ENCODE data around the gene DCAF8L2. TPM values are rescaled to one million over a fixed set of nuclear protein-coding genes. Genes with fewer than 3 reads are reported as not detected.

Gene DCAF8L2
- total RNA-seq, 1 donor from 2014 or later: not detected

GRCh38 chrX:27571164-27571563 is 19.0 kb upstream of the DCAF8L2 start:
- no peak for TF ChIP-seq CTCF (IDR thresholded peaks at IDR 0.05; ENCODE audit: insufficient read depth, low read length, poor library complexity, severe bottlenecking)
- no peak overlapping the region for H3K4me3 ChIP-seq (ENCODE audit: low read depth, low read length)
- no peak for DNase-seq (ENCODE audit: low read depth)
- H3K36me3 ChIP-seq (ENCODE audit: control insufficient read depth, insufficient read depth, low read length): no peaks in the 10 kb centered on the region
- no peaks in the 10 kb centered on the region for H3K27me3 ChIP-seq (ENCODE audit: control insufficient read depth, insufficient read depth, low read length)

- Histone ChIP-seq H3K36me3 (ENCODE audit: control insufficient read depth, insufficient read depth, low read length) (no peaks in the 10 kb centered on the region), H3K4me3 (ENCODE audit: low read depth, low read length) (no peak overlapping the region), H3K27me3 (ENCODE audit: control insufficient read depth, insufficient read depth, low read length) (no peaks in the 10 kb centered on the region)
- DNase-seq (ENCODE audit: low read depth): no peak
- no peak for TF ChIP-seq CTCF (IDR thresholded peaks at IDR 0.05; ENCODE audit: insufficient read depth, low read length, poor library complexity, severe bottlenecking)
Observed at GRCh38 chrX:27575565-27575964, 14.6 kb upstream of the DCAF8L2 start.

- no peak for TF ChIP-seq CTCF (IDR thresholded peaks at IDR 0.05; ENCODE audit: insufficient read depth, low read length, poor library complexity, severe bottlenecking)
- no peak overlapping the region for H3K4me3 ChIP-seq (ENCODE audit: low read depth, low read length)
- no peaks in the 10 kb centered on the region for H3K36me3 ChIP-seq (ENCODE audit: control insufficient read depth, insufficient read depth, low read length)
- H3K27me3 ChIP-seq (ENCODE audit: control insufficient read depth, insufficient read depth, low read length): no peaks in the 10 kb centered on the region
- no peak for DNase-seq (ENCODE audit: low read depth)
Observed at GRCh38 chrX:27583976-27584375, 6.2 kb upstream of the DCAF8L2 start.

GRCh38 chrX:27591938-27592337 is 1.8 kb downstream of the DCAF8L2 start:
- Histone ChIP-seq H3K4me3 (ENCODE audit: low read depth, low read length) (no peak overlapping the region), H3K27me3 (ENCODE audit: control insufficient read depth, insufficient read depth, low read length) (no peaks in the 10 kb centered on the region), H3K36me3 (ENCODE audit: control insufficient read depth, insufficient read depth, low read length) (no peaks in the 10 kb centered on the region)
- no peak for DNase-seq (ENCODE audit: low read depth)
- TF ChIP-seq CTCF (IDR thresholded peaks at IDR 0.05; ENCODE audit: insufficient read depth, low read length, poor library complexity, severe bottlenecking): no peak

GRCh38 chrX:27597508-27597907 is 7.4 kb downstream of the DCAF8L2 start:
- H3K4me3 ChIP-seq (ENCODE audit: low read depth, low read length): no peak overlapping the region
- H3K27me3 ChIP-seq (ENCODE audit: control insufficient read depth, insufficient read depth, low read length): no peaks in the 10 kb centered on the region
- no peak for DNase-seq (ENCODE audit: low read depth)
- no peaks in the 10 kb centered on the region for H3K36me3 ChIP-seq (ENCODE audit: control insufficient read depth, insufficient read depth, low read length)
- no peak for TF ChIP-seq CTCF (IDR thresholded peaks at IDR 0.05; ENCODE audit: insufficient read depth, low read length, poor library complexity, severe bottlenecking)

- DNase-seq (ENCODE audit: low read depth): no peak
- Histone ChIP-seq H3K4me3 (ENCODE audit: low read depth, low read length) (no peak overlapping the region), H3K27me3 (ENCODE audit: control insufficient read depth, insufficient read depth, low read length) (no peaks in the 10 kb centered on the region), H3K36me3 (ENCODE audit: control insufficient read depth, insufficient read depth, low read length) (no peaks in the 10 kb centered on the region)
- TF ChIP-seq CTCF (IDR thresholded peaks at IDR 0.05; ENCODE audit: insufficient read depth, low read length, poor library complexity, severe bottlenecking): no peak
Observed at GRCh38 chrX:27598312-27598711, 8.2 kb downstream of the DCAF8L2 start.
